A673 (cell line): ENCODE measurements around the gene OSBPL3. TPM values are rescaled to one million over a fixed set of nuclear protein-coding genes. Genes with fewer than 3 reads are reported as not detected.

Experiments
- BruUV-seq: library from RNA; stranded (reverse); fragments of 400-500 nt; replicated peaks from 2 replicates; lab custom pipeline; 2021; lab: Mats Ljungman, UMichigan
- CTCF ChIA-PET: fragments of 300-600 bp; sonication (Branson Sonifier 250); formaldehyde crosslinking; loops from one replicate; lab custom pipeline; 2022; ENCODE audit warnings: antibody characterized with exemption; lab: Charles Lee
- POLR2A ChIA-PET: fragments of 300-600 bp; sonication (Branson Sonifier 250); formaldehyde crosslinking; loops from one replicate; lab custom pipeline; 2022; ENCODE audit warnings: antibody characterized with exemption; ENCODE audit not compliant: low non-redundant PET; lab: Charles Lee
- DNase-seq: peaks from one replicate; pipeline ENCODE4 v3.0.0-alpha.2; 2015; ENCODE audit warnings: low spot score
- H3K27ac ChIP-seq: fragments of 200-600 bp; sonication (generic); 2 replicates; pipeline ENCODE4 v1.5.1; 2016; ENCODE audit warnings: mixed run types, low read depth, mild to moderate bottlenecking, mixed read lengths, antibody characterized with exemption, low read length; ENCODE audit not compliant: poor library complexity, severe bottlenecking
- H3K27me3 ChIP-seq: fragments of 200-600 bp; sonication (generic); replicated peaks from 2 replicates; pipeline ENCODE4 v1.6.1; 2017; ENCODE audit warnings: mixed run types, low read depth, mild to moderate bottlenecking, mixed read lengths, antibody characterized with exemption, low read length; ENCODE audit not compliant: insufficient read depth, poor library complexity
- H3K36me3 ChIP-seq: fragments of 200-600 bp; sonication (generic); 2 replicates; pipeline ENCODE4 v1.6.1; 2016; ENCODE audit warnings: mixed run types, mild to moderate bottlenecking, mixed read lengths, antibody characterized with exemption, low read length; ENCODE audit not compliant: insufficient read depth, poor library complexity, severe bottlenecking
- H3K4me1 ChIP-seq: fragments of 200-600 bp; sonication (generic); 2 replicates; pipeline ENCODE4 v1.6.1; 2017; ENCODE audit warnings: mixed run types, mild to moderate bottlenecking, mixed read lengths, antibody characterized with exemption, low read length; ENCODE audit not compliant: insufficient read depth, poor library complexity, severe bottlenecking
- H3K4me3 ChIP-seq: fragments of 200-600 bp; sonication (generic); 2 replicates; pipeline ENCODE4 v1.5.1; 2016; ENCODE audit warnings: low read depth, mixed run types, mild to moderate bottlenecking, mixed read lengths, low read length; ENCODE audit not compliant: poor library complexity, severe bottlenecking
- H3K9me3 ChIP-seq: fragments of 200-600 bp; sonication (generic); 2 replicates; pipeline ENCODE4 v1.6.1; 2016; ENCODE audit warnings: mixed run types, low read depth, mild to moderate bottlenecking, mixed read lengths, antibody characterized with exemption, low read length; ENCODE audit not compliant: poor library complexity, severe bottlenecking
- EZH2 ChIP-seq: fragments of 200-600 bp; sonication (generic); IDR thresholded peaks from 2 replicates; pipeline ENCODE4 v1.6.1; 2017; ENCODE audit warnings: borderline replicate concordance, low read depth, mild to moderate bottlenecking, mixed read lengths, antibody characterized with exemption, low read length; ENCODE audit not compliant: poor library complexity, severe bottlenecking
- intact Hi-C: fragments of 100-400 bp; cut with micrococcal nuclease; formaldehyde crosslinking; loops from one replicate; pipeline ENCODE4 v1.10.0; 2022; ENCODE audit not compliant: unreplicated experiment
- total RNA-seq: library from RNA; stranded (reverse); gene quantifications from 2 replicates; pipeline ENCODE4 v1.2.3, GENCODE V29; 2021
- TF ChIP-seq, protein P1 (sequence below): fragments of 300-800, 200-600 bp; sonication (generic); conservative IDR thresholded peaks from 2 replicates; pipeline ENCODE4 v1.5.1; 2017; ENCODE audit warnings: low read depth, mild to moderate bottlenecking, antibody characterized with exemption, low read length, moderate library complexity, mixed read lengths

OSBPL3 gene
- total RNA-seq, 1 experiment from 2014 or later = 21.4 TPM

DNA sequence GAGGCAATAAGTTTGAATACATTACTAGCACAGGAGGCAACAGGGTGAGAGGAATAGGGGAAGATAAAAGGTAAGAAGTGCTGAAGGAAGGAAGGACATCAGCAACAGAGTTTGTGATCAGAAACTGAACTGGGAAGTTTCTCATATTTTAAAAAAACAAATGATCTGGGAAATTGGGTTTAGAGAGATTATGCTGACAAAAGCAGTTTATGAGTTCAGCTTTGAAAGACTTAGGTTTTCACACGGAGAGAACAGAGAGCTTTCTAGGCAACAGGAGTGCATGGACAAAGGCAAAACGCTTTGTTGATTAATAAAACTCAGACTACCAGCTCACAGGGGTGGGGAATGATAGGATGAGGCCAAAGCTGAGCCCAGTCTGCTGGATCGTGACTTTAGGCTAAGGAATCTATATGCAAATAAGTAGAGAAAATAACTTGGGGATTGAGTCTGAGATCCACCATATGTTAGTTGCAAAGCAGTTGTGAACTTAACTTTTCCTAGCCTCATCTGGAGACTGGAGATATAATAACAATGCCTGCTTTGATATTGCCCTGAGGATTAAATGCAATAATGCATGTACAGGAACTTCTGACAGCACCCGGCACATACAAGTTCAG is 4.2 kb downstream of the OSBPL3 start:
- ChIA-PET CTCF (no interaction called here), POLR2A (no interaction called here)
- no TSS peak for BruUV-seq

DNA sequence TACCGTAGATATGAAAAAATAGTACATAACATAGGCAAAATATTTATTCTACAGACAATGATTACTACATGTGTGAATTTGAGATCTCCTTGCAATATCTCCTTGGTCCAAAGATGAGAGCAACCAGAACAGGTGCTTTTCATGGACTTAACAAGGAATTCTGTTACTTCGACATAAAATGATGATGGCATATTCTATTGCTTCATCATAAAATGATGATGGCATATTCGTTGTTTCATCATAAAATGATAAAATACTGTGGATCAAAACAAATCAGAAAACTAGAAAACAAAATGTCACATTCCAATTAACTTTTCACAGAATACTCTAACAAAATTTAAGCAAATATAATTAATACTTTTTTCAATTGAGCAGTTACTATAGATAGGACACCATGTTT is 4.8 kb downstream of the OSBPL3 start:
- TF ChIP-seq, protein P1, sequence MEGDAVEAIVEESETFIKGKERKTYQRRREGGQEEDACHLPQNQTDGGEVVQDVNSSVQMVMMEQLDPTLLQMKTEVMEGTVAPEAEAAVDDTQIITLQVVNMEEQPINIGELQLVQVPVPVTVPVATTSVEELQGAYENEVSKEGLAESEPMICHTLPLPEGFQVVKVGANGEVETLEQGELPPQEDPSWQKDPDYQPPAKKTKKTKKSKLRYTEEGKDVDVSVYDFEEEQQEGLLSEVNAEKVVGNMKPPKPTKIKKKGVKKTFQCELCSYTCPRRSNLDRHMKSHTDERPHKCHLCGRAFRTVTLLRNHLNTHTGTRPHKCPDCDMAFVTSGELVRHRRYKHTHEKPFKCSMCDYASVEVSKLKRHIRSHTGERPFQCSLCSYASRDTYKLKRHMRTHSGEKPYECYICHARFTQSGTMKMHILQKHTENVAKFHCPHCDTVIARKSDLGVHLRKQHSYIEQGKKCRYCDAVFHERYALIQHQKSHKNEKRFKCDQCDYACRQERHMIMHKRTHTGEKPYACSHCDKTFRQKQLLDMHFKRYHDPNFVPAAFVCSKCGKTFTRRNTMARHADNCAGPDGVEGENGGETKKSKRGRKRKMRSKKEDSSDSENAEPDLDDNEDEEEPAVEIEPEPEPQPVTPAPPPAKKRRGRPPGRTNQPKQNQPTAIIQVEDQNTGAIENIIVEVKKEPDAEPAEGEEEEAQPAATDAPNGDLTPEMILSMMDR = no peak
- no peak for TF ChIP-seq EZH2
- ChIA-PET CTCF (no interaction called here), POLR2A (no interaction called here)
- BruUV-seq = no TSS peak
- Histone ChIP-seq H3K9me3 (no peaks in the 10 kb centered on the region), H3K36me3 (no peaks in the 10 kb centered on the region), H3K4me3 (no peak overlapping the region), H3K27ac (no peak overlapping the region), H3K27me3 (no peaks in the 10 kb centered on the region), H3K4me1 (peaks cover 7% of the 10 kb centered on the region)
- intact Hi-C loops = no loop called here
- DNase-seq = no peak

More for the DNA sequence above, 4.2 kb downstream of the OSBPL3 start:
- intact Hi-C loops = no loop called here
- Histone ChIP-seq H3K27me3 (no peaks in the 10 kb centered on the region), H3K4me1 (peaks cover 7% of the 10 kb centered on the region), H3K27ac (no peak overlapping the region), H3K36me3 (no peaks in the 10 kb centered on the region), H3K9me3 (no peaks in the 10 kb centered on the region), H3K4me3 (no peak overlapping the region)
- no peak for TF ChIP-seq EZH2
- TF ChIP-seq, protein P1 = no peak
- no peak for DNase-seq

DNA sequence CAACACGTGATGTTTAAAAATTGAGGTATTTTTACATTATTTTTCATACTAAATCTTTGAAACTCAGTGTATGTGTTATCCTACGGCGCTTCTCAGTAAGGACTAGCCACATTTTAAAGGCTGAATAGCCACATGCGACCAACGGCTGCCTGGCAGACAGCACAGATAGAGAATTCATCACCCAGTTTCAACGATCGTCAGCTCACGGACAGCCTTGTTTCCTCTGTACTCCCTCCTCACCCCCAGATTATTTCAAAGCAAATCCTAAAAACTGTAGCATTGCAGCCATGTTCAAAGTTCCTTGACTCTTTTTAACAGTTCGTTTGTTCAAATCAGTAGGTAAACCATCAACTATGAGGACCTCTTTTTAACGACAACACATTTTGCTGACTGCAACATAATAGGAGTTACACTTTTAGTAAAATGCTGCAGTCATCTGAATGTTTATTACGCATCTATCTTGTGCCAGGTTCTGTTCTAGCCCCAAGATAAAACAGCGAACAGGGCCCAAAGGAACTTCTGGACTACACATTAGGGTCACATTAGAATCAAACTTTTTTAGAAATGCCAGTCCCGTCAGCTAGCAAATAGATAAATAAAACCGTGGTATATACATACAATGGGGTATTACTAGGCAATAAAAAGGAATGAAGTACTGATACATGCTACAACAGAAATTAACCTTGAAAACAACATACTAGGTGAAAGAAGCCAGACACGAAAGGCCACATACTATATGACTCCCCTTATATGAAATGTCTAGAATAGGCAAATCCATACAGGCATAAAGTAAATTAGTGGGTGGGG is 5.7 kb downstream of the OSBPL3 start:
- CTCF ChIA-PET = no interaction called here
- intact Hi-C loops = no loop called here
- POLR2A ChIA-PET = no interaction called here
- no peak for DNase-seq
- Histone ChIP-seq H3K9me3 (no peaks in the 10 kb centered on the region), H3K4me1 (peaks cover 7% of the 10 kb centered on the region), H3K27me3 (no peaks in the 10 kb centered on the region), H3K27ac (no peak overlapping the region), H3K4me3 (no peak overlapping the region), H3K36me3 (no peaks in the 10 kb centered on the region)
- no TSS peak for BruUV-seq
- TF ChIP-seq, protein P1 = no peak
- TF ChIP-seq EZH2 = no peak
